ENCODE data around the gene ZNF516.
"Not testable (repeated sequence)": the region's sequence is repeated elsewhere in the genome, so short reads cannot be mapped to it uniquely, and the experiment has no call there.

ZNF516 gene

GRCh38 chr18:76490670-76491472 lies 4.2 kb downstream of the ZNF516 start:
- DNase-seq = no peak

GRCh38 chr18:76490033-76490432 lies 5.0 kb downstream of the ZNF516 start:
- DNase-seq = no peak

GRCh38 chr18:76489081-76489480 lies 6.0 kb downstream of the ZNF516 start:
- DNase-seq = no peak

GRCh38 chr18:76488190-76488589 lies 6.9 kb downstream of the ZNF516 start:
- no peak for DNase-seq

GRCh38 chr18:76487782-76488181 lies 7.3 kb downstream of the ZNF516 start:
- DNase-seq = no peak

GRCh38 chr18:76487070-76487469 lies 8.0 kb downstream of the ZNF516 start:
- no peak for DNase-seq

- no peak for DNase-seq
These were observed 8.5 kb downstream of the ZNF516 start for GRCh38 chr18:76486574-76486973.

- DNase-seq = no peak
These were observed 9.0 kb downstream of the ZNF516 start for GRCh38 chr18:76486038-76486437.

- no peak for DNase-seq
These were observed 10.2 kb downstream of the ZNF516 start for GRCh38 chr18:76484749-76485387.

GRCh38 chr18:76483780-76484179 lies 11.3 kb downstream of the ZNF516 start:
- no peak for DNase-seq

GRCh38 chr18:76482971-76483691 lies 11.9 kb downstream of the ZNF516 start:
- no peak for DNase-seq

GRCh38 chr18:76482267-76482666 lies 12.8 kb downstream of the ZNF516 start:
- DNase-seq = no peak

GRCh38 chr18:76480913-76481312 lies 14.1 kb downstream of the ZNF516 start:
- DNase-seq = no peak

- no peak for DNase-seq
These were observed 15.4 kb downstream of the ZNF516 start for GRCh38 chr18:76479351-76480238.

- no peak for DNase-seq
These were observed 18.1 kb downstream of the ZNF516 start for GRCh38 chr18:76476665-76477561.

GRCh38 chr18:76475450-76476194 lies 19.4 kb downstream of the ZNF516 start:
- no peak for DNase-seq

GRCh38 chr18:76474824-76475223 lies 20.2 kb downstream of the ZNF516 start:
- DNase-seq = no peak

- not testable (repeated sequence) for DNase-seq
These were observed 21.5 kb downstream of the ZNF516 start for GRCh38 chr18:76473521-76473920.

GRCh38 chr18:76472829-76473228 lies 22.2 kb downstream of the ZNF516 start:
- DNase-seq = no peak

GRCh38 chr18:76471593-76471992 lies 23.4 kb downstream of the ZNF516 start:
- no peak for DNase-seq
